Loucy (cell line): Measurements from ENCODE around the gene MRPL20.
"Not testable (repeated sequence)": the region's sequence is repeated elsewhere in the genome, so short reads cannot be mapped to it uniquely, and the experiment has no call there.

Source experiments
- H2AFZ ChIP-seq: fragments of 200-600 bp; sonication (generic); 2 replicates; pipeline ENCODE4 v1.6.0; 2016; ENCODE audit warnings: antibody characterized with exemption, mild to moderate bottlenecking, low read length, moderate library complexity
- H3F3A ChIP-seq: fragments of 200-600 bp; 2 replicates; pipeline ENCODE4 v1.6.0; 2016; ENCODE audit warnings: antibody characterized with exemption, low read depth, mild to moderate bottlenecking
- H3K27me3 ChIP-seq: fragments of 200-600 bp; sonication (generic); 2 replicates; pipeline ENCODE4 v1.6.1; 2014; ENCODE audit warnings: low read length, mild to moderate bottlenecking; ENCODE audit not compliant: insufficient read depth, poor library complexity, severe bottlenecking
- H3K36me3 ChIP-seq: fragments of 200-600 bp; sonication (generic); 2 replicates; pipeline ENCODE4 v1.6.1; 2016; ENCODE audit warnings: low read length; ENCODE audit not compliant: insufficient read depth
- H3K4me1 ChIP-seq: fragments of 200-600 bp; sonication (generic); 2 replicates; pipeline ENCODE4 v1.5.1; 2014; ENCODE audit warnings: low read length, mild to moderate bottlenecking; ENCODE audit not compliant: insufficient read depth, poor library complexity, severe bottlenecking
- H3K4me2 ChIP-seq: fragments of 200-600 bp; sonication (generic); 2 replicates; pipeline ENCODE4 v1.6.0; 2014; ENCODE audit warnings: antibody characterized with exemption, low read length, low read depth, mild to moderate bottlenecking; ENCODE audit not compliant: poor library complexity, severe bottlenecking
- H3K4me3 ChIP-seq: fragments of 200-600 bp; sonication (generic); 2 replicates; pipeline ENCODE4 v1.5.1; 2014; ENCODE audit warnings: low read length, mild to moderate bottlenecking, mixed read lengths; ENCODE audit not compliant: poor library complexity, severe bottlenecking
- H3K79me2 ChIP-seq: fragments of 200-600 bp; sonication (generic); 2 replicates; pipeline ENCODE4 v1.6.1; 2014; ENCODE audit warnings: low read length; ENCODE audit not compliant: insufficient read depth
- H3K9ac ChIP-seq: fragments of 200-600 bp; sonication (generic); 2 replicates; pipeline ENCODE4 v1.6.0; 2014; ENCODE audit warnings: mild to moderate bottlenecking, low read depth, low read length, moderate library complexity; ENCODE audit not compliant: poor library complexity, severe bottlenecking
- H3K9me2 ChIP-seq: fragments of 200-600 bp; sonication (generic); replicated peaks from 2 replicates; pipeline ENCODE4 v1.6.1; 2016; ENCODE audit warnings: low read depth, low read length, mixed read lengths
- H3K9me3 ChIP-seq: fragments of 200-600 bp; sonication (generic); 2 replicates; pipeline ENCODE4 v1.6.1; 2014; ENCODE audit warnings: mild to moderate bottlenecking, antibody characterized with exemption, low read length, low read depth; ENCODE audit not compliant: insufficient read depth
- H4K20me1 ChIP-seq: fragments of 200-600 bp; sonication (generic); 2 replicates; pipeline ENCODE4 v1.6.0; 2014; ENCODE audit warnings: antibody characterized with exemption, low read length, mild to moderate bottlenecking; ENCODE audit not compliant: insufficient read depth, poor library complexity, severe bottlenecking
- EZH2phosphoT487 ChIP-seq: fragments of 200-600 bp; IDR thresholded peaks from 2 replicates; pipeline ENCODE4 v1.6.1; 2018; ENCODE audit warnings: antibody characterized with exemption, mild to moderate bottlenecking, moderate library complexity, borderline replicate concordance
- TF ChIP-seq, protein P1 (sequence below): fragments of 200-600 bp; sonication (generic); conservative IDR thresholded peaks from 2 replicates; pipeline ENCODE4 v1.5.1; 2014; ENCODE audit warnings: mild to moderate bottlenecking, antibody characterized with exemption, low read length

Gene MRPL20

DNA sequence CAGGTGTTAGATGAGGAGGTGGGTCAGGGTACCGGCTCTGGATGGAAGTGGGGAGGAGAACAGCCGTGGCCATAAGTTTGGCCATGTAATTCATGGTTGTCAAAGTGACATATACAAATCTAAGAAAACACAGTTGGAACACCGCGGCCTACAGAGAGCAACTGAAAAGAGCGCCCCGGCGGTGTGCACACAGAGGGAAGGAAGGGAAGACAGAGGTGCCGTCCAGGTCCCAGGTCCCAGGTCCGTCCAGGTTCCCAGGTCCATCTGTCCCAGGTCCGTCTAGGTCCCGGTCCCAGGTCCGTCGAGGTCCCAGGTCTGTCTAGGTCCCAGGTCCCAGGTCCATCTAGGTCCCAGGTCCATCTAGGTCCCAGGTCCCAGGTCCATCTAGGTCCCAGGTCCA lies 4.5 kb upstream of the MRPL20 start:
- Histone ChIP-seq H3K9ac (no peak overlapping the region), H3K4me1 (peaks cover 6% of the 10 kb centered on the region), H4K20me1 (peaks cover 17% of the 10 kb centered on the region), H3K9me3 (no peaks in the 10 kb centered on the region; the same call in 1 of the 2 replicates), H3K79me2 (peaks cover 30% of the 10 kb centered on the region), H3K9me2 (no peaks in the 10 kb centered on the region), H3K4me3 (no peak overlapping the region), H3F3A (no peaks in the 10 kb centered on the region), H2AFZ (no peak overlapping the region), H3K36me3 (no peaks in the 10 kb centered on the region), H3K27me3 (no peaks in the 10 kb centered on the region), H3K4me2 (no peak overlapping the region)
- TF ChIP-seq, protein P1, sequence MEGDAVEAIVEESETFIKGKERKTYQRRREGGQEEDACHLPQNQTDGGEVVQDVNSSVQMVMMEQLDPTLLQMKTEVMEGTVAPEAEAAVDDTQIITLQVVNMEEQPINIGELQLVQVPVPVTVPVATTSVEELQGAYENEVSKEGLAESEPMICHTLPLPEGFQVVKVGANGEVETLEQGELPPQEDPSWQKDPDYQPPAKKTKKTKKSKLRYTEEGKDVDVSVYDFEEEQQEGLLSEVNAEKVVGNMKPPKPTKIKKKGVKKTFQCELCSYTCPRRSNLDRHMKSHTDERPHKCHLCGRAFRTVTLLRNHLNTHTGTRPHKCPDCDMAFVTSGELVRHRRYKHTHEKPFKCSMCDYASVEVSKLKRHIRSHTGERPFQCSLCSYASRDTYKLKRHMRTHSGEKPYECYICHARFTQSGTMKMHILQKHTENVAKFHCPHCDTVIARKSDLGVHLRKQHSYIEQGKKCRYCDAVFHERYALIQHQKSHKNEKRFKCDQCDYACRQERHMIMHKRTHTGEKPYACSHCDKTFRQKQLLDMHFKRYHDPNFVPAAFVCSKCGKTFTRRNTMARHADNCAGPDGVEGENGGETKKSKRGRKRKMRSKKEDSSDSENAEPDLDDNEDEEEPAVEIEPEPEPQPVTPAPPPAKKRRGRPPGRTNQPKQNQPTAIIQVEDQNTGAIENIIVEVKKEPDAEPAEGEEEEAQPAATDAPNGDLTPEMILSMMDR, result no peak
- TF ChIP-seq EZH2phosphoT487, result no peak

DNA sequence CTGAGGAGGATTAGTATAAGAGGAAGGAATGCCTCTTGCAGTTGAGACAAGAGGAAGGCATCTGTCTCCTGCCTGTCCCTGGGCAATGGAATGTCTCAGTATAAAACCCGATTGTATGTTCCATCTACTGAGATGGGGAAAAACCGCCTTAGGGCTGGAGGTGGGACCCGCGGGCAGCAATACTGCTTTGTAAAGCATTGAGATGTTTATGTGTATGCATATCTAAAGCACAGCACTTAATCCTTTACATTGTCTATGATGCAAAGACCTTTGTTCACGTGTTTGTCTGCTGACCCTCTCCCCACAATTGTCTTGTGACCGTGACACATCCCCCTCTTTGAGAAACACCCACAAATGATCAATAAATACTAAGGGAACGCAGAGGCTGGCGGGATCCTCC lies 3.1 kb upstream of the MRPL20 start:
- H3K9ac ChIP-seq, H3K4me3 ChIP-seq, H3K27me3 ChIP-seq, H3K36me3 ChIP-seq, H3K4me2 ChIP-seq, H3K9me3 ChIP-seq, H3F3A ChIP-seq, H3K9me2 ChIP-seq, H2AFZ ChIP-seq: not testable (repeated sequence)
- Histone ChIP-seq H3K79me2 (peaks cover 44% of the 10 kb centered on the region), H3K4me1 (peaks cover 18% of the 10 kb centered on the region), H4K20me1 (peaks cover 31% of the 10 kb centered on the region)

DNA sequence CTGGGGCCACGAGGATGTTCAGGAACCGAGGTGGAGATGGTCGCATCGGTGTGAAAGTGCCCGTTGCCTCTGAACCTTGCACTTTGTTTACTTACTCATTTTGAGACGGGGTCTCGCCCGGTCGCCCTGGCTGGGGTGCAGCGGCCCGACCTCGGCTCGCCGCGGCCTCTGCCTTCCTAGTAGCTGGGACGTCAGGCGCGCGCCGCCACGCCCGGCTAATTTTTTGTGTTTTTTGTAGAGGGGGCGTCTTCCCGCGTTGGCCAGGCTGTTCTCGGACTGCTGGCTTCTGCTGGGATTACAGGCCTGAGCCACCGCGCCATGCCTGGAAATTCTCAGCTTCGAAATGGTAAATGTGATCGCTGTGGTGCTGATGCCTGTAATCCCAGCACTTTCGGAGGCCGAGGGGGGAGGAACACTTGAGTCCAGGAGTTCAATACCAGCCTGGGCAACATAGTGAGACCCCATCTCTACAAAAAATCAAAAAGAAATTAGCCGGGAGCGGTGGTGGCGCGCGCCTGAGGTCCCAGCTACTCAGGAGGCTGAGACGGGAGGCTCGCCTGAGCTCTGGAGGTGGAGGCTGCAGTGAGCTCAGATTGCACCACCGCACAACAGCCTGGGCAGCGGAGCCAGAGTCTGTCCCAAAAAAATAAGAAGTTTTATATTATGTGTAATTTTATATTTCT lies 684 bp upstream of the MRPL20 start:
- Histone ChIP-seq H3K9me2 (no peaks in the 10 kb centered on the region), H3K4me3 (peak overlapping the region; percentile 99), H3F3A (no peaks in the 10 kb centered on the region), H3K9ac (peak overlapping the region; percentile 95), H4K20me1 (peaks cover 33% of the 10 kb centered on the region), H3K9me3 (no peaks in the 10 kb centered on the region; the same call in 1 of the 2 replicates), H3K79me2 (peaks cover 60% of the 10 kb centered on the region), H3K4me1 (peaks cover 21% of the 10 kb centered on the region), H3K4me2 (peak overlapping the region; percentile 87), H2AFZ (peak overlapping the region; percentile 7; the same call in 1 of the 2 replicates), H3K27me3 (no peaks in the 10 kb centered on the region), H3K36me3 (peaks cover 18% of the 10 kb centered on the region; the same call in 1 of the 2 replicates)
- TF ChIP-seq, protein P1, result no peak
- TF ChIP-seq EZH2phosphoT487, result no peak
